Erythroblast (primary cell): ENCODE measurements around the gene CTSA.

ENCODE experiments used
- DNase-seq, 2 experiments: peaks; one replicate each; lab custom pipeline; 2025; lab: John Stamatoyannopoulos, UW
- GATA1 ChIP-seq: IDR thresholded peaks from 2 replicates; pipeline ENCODE4 v1.6.1; 2011; ENCODE audit warnings: low read depth, mild to moderate bottlenecking, control low read depth, low read length, moderate library complexity
- POLR2A ChIP-seq: IDR thresholded peaks from 2 replicates; pipeline ENCODE4 v1.6.1; 2011; ENCODE audit warnings: mild to moderate bottlenecking, low read length

Gene CTSA

DNA sequence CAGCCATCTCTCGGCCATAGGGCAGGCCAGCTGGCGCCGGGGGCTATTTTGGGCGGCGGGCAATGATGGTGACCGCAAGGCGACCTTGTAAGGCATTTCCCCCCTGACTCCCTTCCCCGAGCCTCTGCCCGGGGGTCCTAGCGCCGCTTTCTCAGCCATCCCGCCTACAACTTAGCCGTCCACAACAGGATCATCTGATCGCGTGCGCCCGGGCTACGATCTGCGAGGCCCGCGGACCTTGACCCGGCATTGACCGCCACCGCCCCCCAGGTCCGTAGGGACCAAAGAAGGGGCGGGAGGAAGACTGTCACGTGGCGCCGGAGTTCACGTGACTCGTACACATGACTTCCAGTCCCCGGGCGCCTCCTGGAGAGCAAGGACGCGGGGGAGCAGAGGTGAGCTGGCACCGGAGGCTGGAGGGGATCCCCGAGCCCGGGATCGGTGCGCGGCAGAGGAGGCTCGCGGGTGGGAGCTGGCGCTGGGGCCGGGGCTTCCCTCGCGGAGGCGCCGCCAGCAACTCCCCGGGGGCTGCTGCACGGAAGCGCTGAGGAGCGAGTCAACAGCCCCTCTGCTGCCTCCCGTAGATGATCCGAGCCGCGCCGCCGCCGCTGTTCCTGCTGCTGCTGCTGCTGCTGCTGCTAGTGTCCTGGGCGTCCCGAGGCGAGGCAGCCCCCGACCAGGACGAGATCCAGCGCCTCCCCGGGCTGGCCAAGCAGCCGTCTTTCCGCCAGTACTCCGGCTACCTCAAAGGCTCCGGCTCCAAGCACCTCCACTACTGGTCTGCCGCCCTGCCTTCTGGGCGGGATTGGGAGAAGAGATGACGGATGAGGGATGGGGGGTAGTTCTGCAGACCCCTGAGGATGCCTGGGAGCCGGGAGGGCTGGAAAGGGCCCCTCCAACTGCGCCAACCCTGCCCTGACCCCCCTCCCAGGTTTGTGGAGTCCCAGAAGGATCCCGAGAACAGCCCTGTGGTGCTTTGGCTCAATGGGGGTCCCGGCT lies at the start of gene CTSA, which contains the start of gene NEURL2:
TSS of gene CTSA (plus strand) at position 351 of the 999 bp plus-strand sequence. CDS start at position 585, 234 bp downstream.
TSS of gene NEURL2 (minus strand) at position 224 of the 999 bp plus-strand sequence. CDS start at position 7, 217 bp downstream.
- DNase-seq = peak; percentile 93 to 94
- TF ChIP-seq GATA1 (no peak), POLR2A (peak; percentile 57)

- no peak for DNase-seq
- no peak for TF ChIP-seq POLR2A
- TF ChIP-seq GATA1 = no peak
These were observed 49.6 kb upstream of the CTSA start for GRCh38 chr20:45841407-45842129.

- DNase-seq = no peak
- TF ChIP-seq GATA1 (no peak), POLR2A (no peak)
These were observed 48.8 kb upstream of the CTSA start for GRCh38 chr20:45842169-45842812.

- no peak for DNase-seq
- TF ChIP-seq POLR2A = no peak
- no peak for TF ChIP-seq GATA1
These were observed 47.6 kb upstream of the CTSA start for GRCh38 chr20:45843506-45843905.

GRCh38 chr20:45845452-45845851 lies 45.7 kb upstream of the CTSA start:
- TF ChIP-seq GATA1 (no peak), POLR2A (no peak)
- DNase-seq = no peak

DNA sequence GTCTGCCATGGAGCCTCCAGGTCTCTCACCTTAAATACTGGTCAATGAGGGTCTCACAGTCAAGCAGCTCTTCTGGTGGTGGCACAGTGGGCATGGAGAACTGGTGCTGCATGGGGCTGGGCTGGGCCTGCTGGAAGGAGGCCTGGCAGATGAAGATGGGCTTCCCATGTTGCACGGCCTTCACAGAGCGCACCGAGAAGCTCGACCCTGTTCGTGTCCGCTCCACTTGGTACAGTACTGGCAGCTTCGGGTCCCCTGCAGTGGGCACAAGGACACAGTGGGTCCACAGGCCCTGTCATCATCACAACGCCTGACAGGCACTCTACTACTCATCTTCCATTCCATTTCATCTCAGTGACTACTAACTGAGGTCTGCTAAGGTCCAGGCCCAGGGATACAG lies 42.7 kb upstream of the CTSA start:
- TF ChIP-seq GATA1 (no peak), POLR2A (no peak)
- no peak for DNase-seq

DNA sequence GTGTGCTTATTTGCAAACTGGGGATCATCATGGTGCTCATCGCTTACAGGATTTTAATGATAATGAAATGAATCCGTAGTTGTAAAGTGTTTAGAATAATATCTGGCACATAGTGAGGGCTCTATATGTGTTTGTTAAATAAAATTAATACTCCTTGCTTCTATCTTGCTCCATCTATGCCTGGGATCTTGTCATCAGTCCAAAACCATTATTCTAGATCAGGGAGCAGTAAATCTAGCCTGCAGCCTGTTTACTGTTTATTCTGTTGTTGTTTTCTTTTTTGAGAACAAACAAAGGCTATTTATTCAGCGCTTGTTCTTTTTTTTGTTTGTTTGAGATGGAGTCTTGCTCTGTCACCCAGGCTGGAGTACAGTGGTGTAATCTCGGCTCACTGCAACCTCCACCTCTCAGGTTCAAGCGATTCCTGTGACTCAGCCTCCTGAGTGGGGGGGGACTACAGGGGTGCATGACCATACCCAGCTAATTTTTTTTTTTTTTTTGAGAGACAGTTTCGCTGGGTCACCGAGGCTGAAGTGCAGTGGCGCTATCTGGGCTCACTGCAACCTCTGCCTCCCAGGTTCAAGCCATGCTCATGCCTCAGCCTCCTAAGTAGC lies 42.1 kb upstream of the CTSA start:
- TF ChIP-seq GATA1 (no peak), POLR2A (no peak)
- DNase-seq = no peak

GRCh38 chr20:45850238-45850637 lies 40.9 kb upstream of the CTSA start:
- peak in 1 of 2 experiments; percentile 21 for DNase-seq
- no peak for TF ChIP-seq POLR2A
- TF ChIP-seq GATA1 = no peak

DNA sequence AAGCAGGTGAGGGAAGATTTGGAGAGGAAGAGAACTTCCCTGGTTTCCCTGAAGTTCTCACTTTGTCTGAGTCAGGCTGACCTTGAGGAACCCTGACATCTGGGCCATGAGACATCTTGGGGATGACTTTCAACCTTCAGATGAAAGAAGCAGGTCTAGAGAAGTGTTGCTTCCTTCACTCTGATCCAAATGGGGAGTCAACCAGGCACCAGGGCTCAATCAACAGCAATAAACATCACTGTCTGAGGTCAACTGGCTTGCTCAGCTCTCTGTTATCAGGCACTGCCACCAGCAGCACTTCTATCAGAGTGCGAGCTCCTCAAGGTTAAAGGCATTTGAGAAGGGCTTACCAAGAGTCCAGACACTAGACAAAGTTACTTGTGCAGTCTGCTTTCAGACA lies 40.2 kb upstream of the CTSA start:
- DNase-seq = peak; percentile 91 to 94
- TF ChIP-seq GATA1 (peak; percentile 12), POLR2A (peak; percentile 28)

DNA sequence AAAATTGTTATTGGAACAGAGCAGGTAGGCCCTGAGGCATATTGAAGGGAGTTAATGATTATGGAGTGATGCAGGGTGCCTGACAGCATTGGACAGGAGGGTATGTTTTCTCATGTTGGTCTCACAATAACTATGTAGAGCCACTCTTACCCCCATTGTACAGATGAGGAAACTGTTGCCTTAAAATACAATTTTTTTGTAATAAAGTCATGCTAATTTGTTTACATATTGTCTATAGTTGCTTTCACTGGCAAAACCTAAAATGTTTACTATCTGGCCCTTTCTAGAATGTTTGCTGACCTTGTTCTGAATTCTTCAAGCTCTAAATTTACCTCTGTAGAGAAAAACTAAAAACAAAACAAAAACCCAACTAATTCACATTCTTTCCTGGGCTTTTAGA lies 39.6 kb upstream of the CTSA start:
- TF ChIP-seq GATA1 (no peak), POLR2A (no peak)
- no peak for DNase-seq

DNA sequence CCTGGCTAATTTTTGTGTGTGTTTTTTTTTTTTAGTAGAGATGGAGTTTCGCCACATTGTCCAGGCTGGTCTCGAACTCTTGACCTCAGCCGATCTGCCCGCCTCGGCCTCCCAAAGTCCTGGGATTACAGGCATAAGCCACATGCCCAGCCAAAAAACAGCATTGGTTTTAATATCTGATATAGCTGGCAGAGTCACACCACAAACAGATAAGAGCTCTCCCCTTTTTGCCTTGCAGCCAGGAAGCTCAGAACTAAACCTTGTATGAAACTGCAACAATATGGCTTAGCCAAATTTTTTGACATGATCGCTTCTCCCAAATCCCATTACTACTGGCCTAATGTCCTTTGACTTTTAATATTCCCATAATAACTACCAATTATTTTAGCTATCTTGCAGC lies 38.8 kb upstream of the CTSA start:
- TF ChIP-seq POLR2A (no peak), GATA1 (no peak)
- DNase-seq = peak; percentile 36 to 57

DNA sequence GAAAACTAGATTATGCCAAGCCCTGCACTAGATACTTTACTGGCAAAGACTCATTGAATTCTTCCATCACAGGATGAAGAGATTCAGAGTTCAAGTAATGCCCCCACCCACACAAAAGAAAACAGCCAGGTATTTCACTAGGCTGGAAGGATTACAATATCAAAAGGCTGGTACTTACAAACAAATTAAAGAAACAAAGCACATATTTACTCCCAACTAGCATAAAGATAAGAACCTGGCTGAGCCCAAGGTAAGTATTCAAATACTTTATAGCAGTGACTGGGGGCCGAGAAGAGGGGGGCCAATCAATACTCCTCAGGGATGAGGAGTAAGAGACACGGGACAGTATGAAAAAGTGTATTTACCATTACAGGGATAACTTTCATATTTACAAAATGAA lies 37.7 kb upstream of the CTSA start:
- TF ChIP-seq GATA1 = no peak
- TF ChIP-seq POLR2A = no peak
- DNase-seq = no peak
